BLaER1 (cell line): ENCODE data around the gene TSC22D4.

ENCODE experiments used
- H3K27ac ChIP-seq: shearing (Covaris generic); formaldehyde crosslinking; 2 replicates; pipeline ENCODE4 v1.8.1; 2022
- H3K27me3 ChIP-seq: shearing (Covaris generic); formaldehyde crosslinking; 2 replicates; pipeline ENCODE4 v1.8.1; 2022
- H3K36me3 ChIP-seq: shearing (Covaris generic); formaldehyde crosslinking; 2 replicates; pipeline ENCODE4 v1.8.1; 2022
- H3K4me1 ChIP-seq: shearing (Covaris generic); formaldehyde crosslinking; 2 replicates; pipeline ENCODE4 v1.8.1; 2022
- H3K4me2 ChIP-seq: shearing (Covaris generic); formaldehyde crosslinking; 2 replicates; pipeline ENCODE4 v1.8.1; 2022
- H3K4me3 ChIP-seq: shearing (Covaris generic); formaldehyde crosslinking; 2 replicates; pipeline ENCODE4 v1.8.1; 2022
- H3K9ac ChIP-seq: shearing (Covaris generic); formaldehyde crosslinking; 2 replicates; pipeline ENCODE4 v1.8.1; 2022
- H3K9me3 ChIP-seq: shearing (Covaris generic); formaldehyde crosslinking; 2 replicates; pipeline ENCODE4 v1.8.1; 2022
- H4K20me1 ChIP-seq: shearing (Covaris generic); formaldehyde crosslinking; 2 replicates; pipeline ENCODE4 v1.8.1; 2022
- Cebpa-rat ChIP-seq: shearing (Covaris generic); IDR thresholded peaks from 2 replicates; pipeline ENCODE4 v1.8.1; 2022

TSC22D4 gene

GRCh38 chr7:100486111-100486636 is 7.2 kb upstream of the TSC22D4 start:
- H3K4me2 ChIP-seq: no peak overlapping the region
- peaks cover 64% of the 10 kb centered on the region for H3K4me1 ChIP-seq
- TF ChIP-seq Cebpa-rat: no peak
- H3K27me3 ChIP-seq: no peaks in the 10 kb centered on the region
- no peak overlapping the region for H3K27ac ChIP-seq
- no peaks in the 10 kb centered on the region for H4K20me1 ChIP-seq
- H3K4me3 ChIP-seq: no peak overlapping the region
- no peaks in the 10 kb centered on the region for H3K9me3 ChIP-seq
- H3K9ac ChIP-seq: no peak overlapping the region
- no peaks in the 10 kb centered on the region for H3K36me3 ChIP-seq

GRCh38 chr7:100485471-100485876 is 6.5 kb upstream of the TSC22D4 start:
- Histone ChIP-seq H3K27ac (no peak overlapping the region), H3K36me3 (no peaks in the 10 kb centered on the region), H3K4me2 (peak overlapping the region; percentile 12; the same call in 1 of the 2 replicates)

GRCh38 chr7:100484673-100485045 is 5.6 kb upstream of the TSC22D4 start:
- H3K9ac ChIP-seq: no peak overlapping the region
- no peak for TF ChIP-seq Cebpa-rat
- no peak overlapping the region for H3K27ac ChIP-seq
- no peaks in the 10 kb centered on the region for H3K36me3 ChIP-seq
- peaks cover 67% of the 10 kb centered on the region for H3K4me1 ChIP-seq
- H3K4me2 ChIP-seq: peak overlapping the region; percentile 94; the same call in 1 of the 2 replicates
- no peaks in the 10 kb centered on the region for H4K20me1 ChIP-seq
- no peak overlapping the region for H3K4me3 ChIP-seq
- no peaks in the 10 kb centered on the region for H3K9me3 ChIP-seq
- H3K27me3 ChIP-seq: no peaks in the 10 kb centered on the region

More at GRCh38 chr7:100485471-100485876, 6.5 kb upstream of the TSC22D4 start:
- H3K9ac ChIP-seq: no peak overlapping the region
- no peaks in the 10 kb centered on the region for H4K20me1 ChIP-seq
- H3K4me1 ChIP-seq: peaks cover 67% of the 10 kb centered on the region
- no peaks in the 10 kb centered on the region for H3K27me3 ChIP-seq
- H3K4me3 ChIP-seq: no peak overlapping the region
- no peak for TF ChIP-seq Cebpa-rat
- no peaks in the 10 kb centered on the region for H3K9me3 ChIP-seq

GRCh38 chr7:100483722-100484672 is 5.0 kb upstream of the TSC22D4 start, which contains the start of gene NYAP1:
TSS of gene NYAP1 (plus strand) at chr7:100483927. CDS start at chr7:100485312, 1,385 bp downstream.
- peaks cover 65% of the 10 kb centered on the region for H3K4me1 ChIP-seq

GRCh38 chr7:100483090-100483721 is 4.2 kb upstream of the TSC22D4 start:
- Histone ChIP-seq H3K4me1 (peaks cover 64% of the 10 kb centered on the region), H3K27me3 (no peaks in the 10 kb centered on the region), H3K27ac (no peak overlapping the region), H3K4me2 (peak overlapping the region; percentile 94), H4K20me1 (no peaks in the 10 kb centered on the region), H3K9me3 (no peaks in the 10 kb centered on the region), H3K4me3 (peak overlapping the region; percentile 72), H3K36me3 (no peaks in the 10 kb centered on the region), H3K9ac (peak overlapping the region; percentile 69)
- TF ChIP-seq Cebpa-rat: no peak

More at GRCh38 chr7:100483722-100484672, 5.0 kb upstream of the TSC22D4 start, which contains the start of gene NYAP1:
- no peak within 1 kb of the TSS for H3K27ac ChIP-seq
- TF ChIP-seq Cebpa-rat: no peak
- H4K20me1 ChIP-seq: no peaks in the 10 kb centered on the region
- H3K36me3 ChIP-seq: no peaks in the 10 kb centered on the region
- peak within 1 kb of the TSS; percentile 72 for H3K4me3 ChIP-seq
- no peaks in the 10 kb centered on the region for H3K27me3 ChIP-seq
- peak within 1 kb of the TSS; percentile 94 for H3K4me2 ChIP-seq
- no peaks in the 10 kb centered on the region for H3K9me3 ChIP-seq
- peak within 1 kb of the TSS; percentile 69 for H3K9ac ChIP-seq

- Histone ChIP-seq H3K27ac (no peak overlapping the region), H3K36me3 (no peaks in the 10 kb centered on the region), H3K27me3 (no peaks in the 10 kb centered on the region), H3K4me3 (peak overlapping the region; percentile 72), H4K20me1 (peaks cover under 1% of the 10 kb centered on the region), H3K9ac (peak overlapping the region; percentile 69; the same call in 1 of the 2 replicates), H3K4me1 (peaks cover 61% of the 10 kb centered on the region), H3K4me2 (peak overlapping the region; percentile 94), H3K9me3 (no peaks in the 10 kb centered on the region)
- TF ChIP-seq Cebpa-rat: no peak
Measured at GRCh38 chr7:100482728-100483089, 3.7 kb upstream of the TSC22D4 start.

GRCh38 chr7:100481466-100481865 is 2.5 kb upstream of the TSC22D4 start:
- Histone ChIP-seq H3K9me3 (no peaks in the 10 kb centered on the region), H4K20me1 (peaks cover 13% of the 10 kb centered on the region), H3K36me3 (peaks cover 11% of the 10 kb centered on the region; the same call in 1 of the 2 replicates), H3K4me2 (peak overlapping the region; percentile 84), H3K4me3 (no peak overlapping the region), H3K27me3 (no peaks in the 10 kb centered on the region), H3K27ac (no peak overlapping the region), H3K9ac (no peak overlapping the region), H3K4me1 (peaks cover 55% of the 10 kb centered on the region)
- no peak for TF ChIP-seq Cebpa-rat

- H3K27ac ChIP-seq: peak overlapping the region; percentile 95
- H4K20me1 ChIP-seq: peaks cover 49% of the 10 kb centered on the region
Measured at GRCh38 chr7:100477871-100478267, 1.1 kb downstream of the TSC22D4 start.

GRCh38 chr7:100476903-100477870 is 1.8 kb downstream of the TSC22D4 start:
- H3K4me1 ChIP-seq: peaks cover 77% of the 10 kb centered on the region
- no peak for TF ChIP-seq Cebpa-rat
- peak overlapping the region; percentile 100 for H3K4me2 ChIP-seq
- H3K36me3 ChIP-seq: peaks cover 46% of the 10 kb centered on the region
- H3K9me3 ChIP-seq: no peaks in the 10 kb centered on the region
- peak overlapping the region; percentile 95 for H3K27ac ChIP-seq
- H4K20me1 ChIP-seq: peaks cover 56% of the 10 kb centered on the region
- H3K27me3 ChIP-seq: no peaks in the 10 kb centered on the region
- H3K9ac ChIP-seq: peak overlapping the region; percentile 97
- peak overlapping the region; percentile 92 for H3K4me3 ChIP-seq

More at GRCh38 chr7:100477871-100478267, 1.1 kb downstream of the TSC22D4 start:
- H3K4me2 ChIP-seq: peak overlapping the region; percentile 100
- no peaks in the 10 kb centered on the region for H3K9me3 ChIP-seq
- H3K36me3 ChIP-seq: peaks cover 41% of the 10 kb centered on the region
- H3K4me3 ChIP-seq: peak overlapping the region; percentile 92
- no peaks in the 10 kb centered on the region for H3K27me3 ChIP-seq
- peak overlapping the region; percentile 97 for H3K9ac ChIP-seq
- peaks cover 77% of the 10 kb centered on the region for H3K4me1 ChIP-seq
- TF ChIP-seq Cebpa-rat: no peak
